GM12874 (cell line): ENCODE results near the gene KRTAP5-10.

Source experiments
- TF ChIP-seq, protein P1 (sequence below): IDR thresholded peaks from 2 replicates; pipeline ENCODE4 v1.5.1; 2011; ENCODE audit warnings: low read depth, mild to moderate bottlenecking, control low read depth, low read length, moderate library complexity; ENCODE audit not compliant: insufficient read depth

KRTAP5-10 gene

GRCh38 chr11:71548716-71549151, 16.6 kb upstream of the KRTAP5-10 start:
- TF ChIP-seq, protein P1, sequence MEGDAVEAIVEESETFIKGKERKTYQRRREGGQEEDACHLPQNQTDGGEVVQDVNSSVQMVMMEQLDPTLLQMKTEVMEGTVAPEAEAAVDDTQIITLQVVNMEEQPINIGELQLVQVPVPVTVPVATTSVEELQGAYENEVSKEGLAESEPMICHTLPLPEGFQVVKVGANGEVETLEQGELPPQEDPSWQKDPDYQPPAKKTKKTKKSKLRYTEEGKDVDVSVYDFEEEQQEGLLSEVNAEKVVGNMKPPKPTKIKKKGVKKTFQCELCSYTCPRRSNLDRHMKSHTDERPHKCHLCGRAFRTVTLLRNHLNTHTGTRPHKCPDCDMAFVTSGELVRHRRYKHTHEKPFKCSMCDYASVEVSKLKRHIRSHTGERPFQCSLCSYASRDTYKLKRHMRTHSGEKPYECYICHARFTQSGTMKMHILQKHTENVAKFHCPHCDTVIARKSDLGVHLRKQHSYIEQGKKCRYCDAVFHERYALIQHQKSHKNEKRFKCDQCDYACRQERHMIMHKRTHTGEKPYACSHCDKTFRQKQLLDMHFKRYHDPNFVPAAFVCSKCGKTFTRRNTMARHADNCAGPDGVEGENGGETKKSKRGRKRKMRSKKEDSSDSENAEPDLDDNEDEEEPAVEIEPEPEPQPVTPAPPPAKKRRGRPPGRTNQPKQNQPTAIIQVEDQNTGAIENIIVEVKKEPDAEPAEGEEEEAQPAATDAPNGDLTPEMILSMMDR: no peak

DNA sequence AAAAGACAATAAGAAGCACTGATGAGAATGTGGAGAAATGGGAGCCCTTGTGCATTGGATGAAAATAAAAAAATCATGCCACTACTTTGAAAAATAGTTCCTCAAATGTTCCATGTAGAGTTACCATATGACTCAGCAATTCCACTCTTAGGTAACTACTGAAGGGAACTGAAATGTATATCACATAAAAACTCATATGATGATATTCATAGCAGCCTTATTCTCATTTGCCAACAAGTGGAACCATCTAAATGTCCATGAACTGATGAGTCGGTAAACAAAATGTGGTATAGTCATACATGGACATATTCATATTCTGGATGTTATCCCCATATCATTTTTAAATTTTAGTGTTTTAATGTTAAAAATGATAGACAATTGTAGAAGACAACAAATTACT, 13.7 kb upstream of the KRTAP5-10 start:
- TF ChIP-seq, protein P1: no peak

- TF ChIP-seq, protein P1: no peak
Measured at GRCh38 chr11:71554996-71555395, 10.4 kb upstream of the KRTAP5-10 start.

GRCh38 chr11:71555508-71555907, 9.9 kb upstream of the KRTAP5-10 start:
- TF ChIP-seq, protein P1: no peak

- TF ChIP-seq, protein P1: no peak
Measured at GRCh38 chr11:71556018-71556417, 9.3 kb upstream of the KRTAP5-10 start.

DNA sequence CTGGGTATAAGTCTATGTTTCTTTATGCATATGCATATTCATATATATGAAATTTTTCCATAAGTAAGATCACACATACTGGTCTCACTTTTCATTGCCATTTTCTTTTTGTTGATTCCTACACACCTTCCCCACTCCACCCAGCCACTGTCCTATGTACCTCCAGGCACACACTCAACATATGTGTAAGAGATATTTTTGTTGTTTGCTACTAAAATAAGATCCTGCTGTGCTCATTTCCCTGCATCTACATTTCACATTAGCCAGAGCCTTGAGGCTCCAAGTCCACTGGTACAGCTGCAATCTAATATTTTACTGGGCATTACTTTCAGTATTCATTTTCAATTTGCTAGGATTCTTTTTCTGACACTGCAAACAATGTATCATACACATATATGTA, 8.1 kb upstream of the KRTAP5-10 start:
- TF ChIP-seq, protein P1: no peak

- TF ChIP-seq, protein P1: no peak
Measured at GRCh38 chr11:71558996-71559395, 6.4 kb upstream of the KRTAP5-10 start.

- TF ChIP-seq, protein P1: no peak
Measured at GRCh38 chr11:71562120-71562519, 3.2 kb upstream of the KRTAP5-10 start.
